HepG2 (cell line): Measurements from ENCODE around the gene KCTD6. TPM values are rescaled to one million over a fixed set of nuclear protein-coding genes. Genes with fewer than 3 reads are reported as not detected.

Source experiments
- AFF4 ChIP-seq: sonication (generic); formaldehyde crosslinking; IDR thresholded peaks from 2 replicates; pipeline ENCODE4 v1.4.0; 2020; ENCODE audit warnings: missing genetic modification reagents
- ATF1 ChIP-seq: IDR thresholded peaks from 2 replicates; pipeline ENCODE4 v1.6.1; 2016; ENCODE audit warnings: mild to moderate bottlenecking, control low read depth
- BATF2 ChIP-seq: sonication (generic); formaldehyde crosslinking; IDR thresholded peaks from 2 replicates; pipeline ENCODE4 v1.8.0; 2022; ENCODE audit warnings: mild to moderate bottlenecking, missing genetic modification reagents, moderate library complexity
- CREB1 ChIP-seq, 2 experiments: fragments of 450-650 bp in 1 of 2; IDR thresholded peaks; 2 replicates each; pipeline ENCODE4 v1.6.1; 2016 to 2017; ENCODE audit warnings: control low read depth in 1 of 2, mild to moderate bottlenecking in 1 of 2, missing compliant biosample characterization in 1 of 2, missing genetic modification characterization in 1 of 2
- GLMP ChIP-seq: sonication (generic); formaldehyde crosslinking; IDR thresholded peaks from 2 replicates; pipeline ENCODE4 v1.9.0; 2021; ENCODE audit warnings: missing genetic modification reagents, mild to moderate bottlenecking, borderline replicate concordance
- HMG20A ChIP-seq: IDR thresholded peaks from 2 replicates; pipeline ENCODE4 v1.6.1; 2016; ENCODE audit warnings: borderline replicate concordance
- NR2F2 ChIP-seq: IDR thresholded peaks from 2 replicates; pipeline ENCODE4 v1.6.1; 2012; ENCODE audit warnings: low read depth, inconsistent platforms, borderline replicate concordance
- SIX4 ChIP-seq: sonication (generic); formaldehyde crosslinking; IDR thresholded peaks from 2 replicates; pipeline ENCODE4 v1.4.0; 2020; ENCODE audit warnings: missing genetic modification reagents
- ZNF282 ChIP-seq: fragments of 450-650 bp; IDR thresholded peaks from 2 replicates; pipeline ENCODE4 v1.6.1; 2018; ENCODE audit not compliant: partially characterized antibody
- ZNF30 ChIP-seq: sonication (generic); formaldehyde crosslinking; IDR thresholded peaks from 2 replicates; pipeline ENCODE4 v1.5.0; 2020; ENCODE audit warnings: mild to moderate bottlenecking, missing genetic modification reagents
- ZNF34 ChIP-seq: sonication (generic); formaldehyde crosslinking; IDR thresholded peaks from 2 replicates; pipeline ENCODE4 v1.4.0; 2020; ENCODE audit warnings: mild to moderate bottlenecking, missing genetic modification reagents, borderline replicate concordance
- ZSCAN25 ChIP-seq: sonication (generic); formaldehyde crosslinking; IDR thresholded peaks from 2 replicates; pipeline ENCODE4 v1.8.0; 2022; ENCODE audit warnings: mild to moderate bottlenecking, missing genetic modification reagents
- polyA plus RNA-seq, 8 experiments: library from polyadenylated mRNA; depleted of rRNA in 3 of 8; stranded (reverse) in 7 of 8; unstranded in 1 of 8; fragments of >200 nt; fragmentation: Illumina TruSeq in 4 of 8; extraction: Trizol in 4 of 8; gene quantifications; 2 replicates each; pipeline versions ENCODE4 v1.2.1 to v1.2.3, GENCODE V29; 2011 to 2016; ENCODE audit warnings: low read depth in 4 of 8, missing spikeins in 1 of 8, mixed read lengths in 1 of 8; ENCODE audit not compliant: insufficient read depth in 1 of 8
- total RNA-seq, 5 experiments: library from RNA; depleted of rRNA; stranded (reverse); fragments of >200 nt; fragmentation: Illumina TruSeq; extraction: Trizol; gene quantifications; 2 replicates each; pipeline ENCODE4 v1.2.3, GENCODE V29; 2016; ENCODE audit warnings: low read depth in 1 of 5
- TF ChIP-seq, protein P1 (sequence below): sonication (generic); formaldehyde crosslinking; IDR thresholded peaks from 2 replicates; pipeline ENCODE4 v1.4.0; 2020; ENCODE audit warnings: mild to moderate bottlenecking, missing genetic modification reagents
- TF ChIP-seq, protein P2 (sequence below): sonication (generic); formaldehyde crosslinking; IDR thresholded peaks from 2 replicates; pipeline ENCODE4 v1.5.0; 2020; ENCODE audit warnings: mild to moderate bottlenecking, missing genetic modification reagents

The KCTD6 gene
- total and polyA plus RNA-seq, 2 of the 13 experiments (the other 11 are each of a cell fraction or from before 2014, with no cell fraction given), result 13.4 to 14.2 TPM

DNA sequence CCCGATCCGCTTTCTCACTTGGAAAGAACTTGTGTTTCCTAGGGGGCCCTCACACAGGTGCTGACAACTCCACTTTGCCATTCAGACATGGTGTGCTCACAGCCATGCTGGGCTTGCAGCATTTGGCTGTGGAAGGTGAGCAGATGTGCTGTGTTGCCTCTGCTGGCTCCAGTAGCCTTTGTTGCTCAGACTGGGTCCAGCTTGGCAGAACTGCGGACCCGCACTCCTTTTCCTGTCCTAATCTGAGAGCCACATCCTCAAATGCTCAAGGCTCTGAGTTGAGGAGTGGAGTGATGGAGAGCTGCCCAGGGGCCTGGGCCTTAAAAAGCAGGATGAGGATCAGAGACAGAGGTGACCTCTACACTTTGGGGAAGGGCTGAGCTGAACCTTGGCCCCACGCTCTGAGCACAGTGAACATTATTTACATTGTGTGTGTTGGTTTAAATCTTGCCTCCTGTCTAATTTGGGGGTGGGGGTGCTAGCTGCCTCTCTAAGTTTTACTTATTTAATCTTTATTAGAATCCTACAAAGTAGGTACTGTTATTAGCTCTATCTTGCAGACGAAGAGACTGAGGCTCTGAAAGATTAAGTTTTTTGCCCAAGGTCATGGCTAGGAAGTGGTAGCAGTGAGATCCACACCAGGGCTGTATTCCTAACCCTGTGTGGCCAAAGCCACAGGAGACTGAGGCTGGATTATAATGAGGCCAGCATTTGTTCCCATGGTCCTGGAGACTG lies 27.9 kb downstream of the KCTD6 start (continued):
- TF ChIP-seq AFF4 (CRISPR knock-in tag) (no peak), BATF2 (no peak), ZNF34 (no peak), HMG20A (CRISPR knock-in tag) (0 out of 2 replicates have a peak, but pooled peaks have one; percentile 54), ZNF282 (no peak), GLMP (CRISPR knock-in tag) (no peak), CREB1 (IDR thresholded peaks at IDR 0.05) (no peak), CREB1 (CRISPR knock-in tag; IDR thresholded peaks at IDR 0.05) (no peak), ZSCAN25 (CRISPR knock-in tag) (no peak), ZNF30 (CRISPR knock-in tag) (no peak), ATF1 (CRISPR knock-in tag) (no peak), SIX4 (CRISPR knock-in tag) (no peak), NR2F2 (peak; percentile 76; the same call in 1 of the 2 replicates)
- TF ChIP-seq, protein P1, sequence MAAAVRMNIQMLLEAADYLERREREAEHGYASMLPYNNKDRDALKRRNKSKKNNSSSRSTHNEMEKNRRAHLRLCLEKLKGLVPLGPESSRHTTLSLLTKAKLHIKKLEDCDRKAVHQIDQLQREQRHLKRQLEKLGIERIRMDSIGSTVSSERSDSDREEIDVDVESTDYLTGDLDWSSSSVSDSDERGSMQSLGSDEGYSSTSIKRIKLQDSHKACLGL (CRISPR knock-in tag), result no peak
- TF ChIP-seq, protein P2, sequence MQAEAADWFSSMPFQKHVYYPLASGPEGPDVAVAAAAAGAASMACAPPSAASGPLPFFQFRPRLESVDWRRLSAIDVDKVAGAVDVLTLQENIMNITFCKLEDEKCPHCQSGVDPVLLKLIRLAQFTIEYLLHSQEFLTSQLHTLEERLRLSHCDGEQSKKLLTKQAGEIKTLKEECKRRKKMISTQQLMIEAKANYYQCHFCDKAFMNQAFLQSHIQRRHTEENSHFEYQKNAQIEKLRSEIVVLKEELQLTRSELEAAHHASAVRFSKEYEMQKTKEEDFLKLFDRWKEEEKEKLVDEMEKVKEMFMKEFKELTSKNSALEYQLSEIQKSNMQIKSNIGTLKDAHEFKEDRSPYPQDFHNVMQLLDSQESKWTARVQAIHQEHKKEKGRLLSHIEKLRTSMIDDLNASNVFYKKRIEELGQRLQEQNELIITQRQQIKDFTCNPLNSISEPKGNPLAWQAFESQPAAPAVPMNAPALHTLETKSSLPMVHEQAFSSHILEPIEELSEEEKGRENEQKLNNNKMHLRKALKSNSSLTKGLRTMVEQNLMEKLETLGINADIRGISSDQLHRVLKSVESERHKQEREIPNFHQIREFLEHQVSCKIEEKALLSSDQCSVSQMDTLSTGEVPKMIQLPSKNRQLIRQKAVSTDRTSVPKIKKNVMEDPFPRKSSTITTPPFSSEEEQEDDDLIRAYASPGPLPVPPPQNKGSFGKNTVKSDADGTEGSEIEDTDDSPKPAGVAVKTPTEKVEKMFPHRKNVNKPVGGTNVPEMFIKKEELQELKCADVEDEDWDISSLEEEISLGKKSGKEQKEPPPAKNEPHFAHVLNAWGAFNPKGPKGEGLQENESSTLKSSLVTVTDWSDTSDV, result no peak
